GM23338 (cell line): ENCODE measurements around the gene CS. TPM values are rescaled to one million over a fixed set of nuclear protein-coding genes. Genes with fewer than 3 reads are reported as not detected.

Source experiments
- ATAC-seq: fragments of 200-7000 bp; cut with Tn5 transposase; 3 replicates; pipeline ENCODE4 v1.9.1; 2020
- DNase-seq: peaks from one replicate; pipeline ENCODE4 v3.0.0-alpha.2; 2015; ENCODE audit warnings: low spot score
- H2AFZ ChIP-seq: fragments of 200-600 bp; sonication (generic); 2 replicates; pipeline ENCODE4 v1.8.0; 2016; ENCODE audit warnings: antibody characterized with exemption, mild to moderate bottlenecking, moderate library complexity
- H3F3A ChIP-seq: fragments of 200-600 bp; sonication (generic); replicated peaks from 2 replicates; pipeline ENCODE4 v1.8.0; 2017; ENCODE audit warnings: antibody characterized with exemption, mixed run types, low read depth
- H3K27ac ChIP-seq: fragments of 200-600 bp; sonication (generic); 2 replicates; pipeline ENCODE4 v1.6.1; 2016; ENCODE audit warnings: low read depth
- H3K27me3 ChIP-seq: fragments of 200-600 bp; sonication (generic); 2 replicates; pipeline ENCODE4 v1.8.0; 2016; ENCODE audit warnings: mild to moderate bottlenecking, mixed run types, moderate library complexity; ENCODE audit not compliant: insufficient read depth
- H3K36me3 ChIP-seq: fragments of 200-600 bp; sonication (generic); 2 replicates; pipeline ENCODE4 v1.8.0; 2016; ENCODE audit warnings: mild to moderate bottlenecking; ENCODE audit not compliant: insufficient read depth
- H3K4me1 ChIP-seq: fragments of 200-600 bp; sonication (generic); 2 replicates; pipeline ENCODE4 v1.8.0; 2016; ENCODE audit warnings: mild to moderate bottlenecking, moderate library complexity; ENCODE audit not compliant: insufficient read depth
- H3K4me2 ChIP-seq: fragments of 200-600 bp; sonication (generic); 2 replicates; pipeline ENCODE4 v1.7.1; 2017; ENCODE audit warnings: mixed run types
- H3K4me3 ChIP-seq: fragments of 200-600 bp; sonication (generic); 2 replicates; pipeline ENCODE4 v1.6.1; 2016; ENCODE audit warnings: mixed run types
- H3K79me2 ChIP-seq: fragments of 200-600 bp; sonication (generic); replicated peaks from 2 replicates; pipeline ENCODE4 v1.8.0; 2017; ENCODE audit warnings: mild to moderate bottlenecking; ENCODE audit not compliant: insufficient read depth
- H3K9me2 ChIP-seq: fragments of 200-600 bp; sonication (generic); 2 replicates; pipeline ENCODE4 v1.8.0; 2017; ENCODE audit not compliant: insufficient read depth
- H4K20me1 ChIP-seq: fragments of 200-600 bp; sonication (generic); replicated peaks from 2 replicates; pipeline ENCODE4 v1.8.0; 2017; ENCODE audit warnings: mild to moderate bottlenecking; ENCODE audit not compliant: insufficient read depth
- H3K27ac Mint-ChIP-seq: 2 replicates; pipeline ENCODE4 v1.8.0; 2020; ENCODE audit warnings: inconsistent platforms, mild to moderate bottlenecking, moderate library complexity, mixed read lengths
- H3K27me3 Mint-ChIP-seq: 3 replicates; pipeline ENCODE4 v1.8.0; 2022; ENCODE audit warnings: low read depth, mild to moderate bottlenecking, moderate library complexity, mixed read lengths, inconsistent platforms; ENCODE audit not compliant: insufficient read depth, poor library complexity
- H3K36me3 Mint-ChIP-seq: 3 replicates; pipeline ENCODE4 v1.8.0; 2021; ENCODE audit warnings: low read depth, mild to moderate bottlenecking, inconsistent platforms, moderate library complexity, mixed read lengths
- H3K4me1 Mint-ChIP-seq: 3 replicates; pipeline ENCODE4 v1.8.0; 2020; ENCODE audit warnings: mild to moderate bottlenecking, inconsistent platforms, mixed read lengths
- H3K4me3 Mint-ChIP-seq: 3 replicates; pipeline ENCODE4 v1.8.0; 2021; ENCODE audit warnings: moderate library complexity, mild to moderate bottlenecking, inconsistent platforms, mixed read lengths
- H3K9me3 Mint-ChIP-seq: 3 replicates; pipeline ENCODE4 v1.8.0; 2020; ENCODE audit warnings: moderate library complexity, mild to moderate bottlenecking, inconsistent platforms, mixed read lengths
- CREB1 ChIP-seq: fragments of 250-450 bp; sonication (Bioruptor Pico); IDR thresholded peaks from 2 replicates; pipeline ENCODE4 v1.5.0; 2020; ENCODE audit warnings: low read depth, mild to moderate bottlenecking, moderate library complexity
- EZH2 ChIP-seq: fragments of 200-600 bp; sonication (generic); IDR thresholded peaks from one replicate; pipeline ENCODE4 v1.8.0; 2017; ENCODE audit warnings: antibody characterized with exemption, mild to moderate bottlenecking, low read depth; ENCODE audit not compliant: unreplicated experiment
- EZH2phosphoT487 ChIP-seq: fragments of 200-600 bp; sonication (generic); IDR thresholded peaks from one replicate; pipeline ENCODE4 v1.8.1; 2018; ENCODE audit warnings: antibody characterized with exemption; ENCODE audit not compliant: unreplicated experiment
- JUNB ChIP-seq: IDR thresholded peaks from one replicate; pipeline ENCODE4 v1.6.1; 2016; ENCODE audit warnings: antibody characterized with exemption; ENCODE audit not compliant: unreplicated experiment
- NANOG ChIP-seq: IDR thresholded peaks from 2 replicates; pipeline ENCODE4 v1.6.1; 2016; ENCODE audit warnings: antibody characterized with exemption, borderline replicate concordance
- POLR2AphosphoS5 ChIP-seq: IDR thresholded peaks from 2 replicates; pipeline ENCODE4 v1.6.1; 2016; ENCODE audit warnings: antibody characterized with exemption, low read depth
- STAT1 ChIP-seq: IDR thresholded peaks from one replicate; pipeline ENCODE4 v1.6.1; 2016; ENCODE audit warnings: antibody characterized with exemption; ENCODE audit not compliant: unreplicated experiment
- ZNF114 ChIP-seq: fragments of 250-450 bp; sonication (Bioruptor Pico); IDR thresholded peaks from 2 replicates; pipeline ENCODE4 v1.5.0; 2020; ENCODE audit warnings: mild to moderate bottlenecking, moderate library complexity
- ZNF331 ChIP-seq: fragments of 250-450 bp; sonication (Bioruptor Pico); IDR thresholded peaks from 2 replicates; pipeline ENCODE4 v1.5.0; 2020; ENCODE audit warnings: low read depth, mild to moderate bottlenecking, moderate library complexity
- polyA plus RNA-seq: library from polyadenylated mRNA; unstranded; fragments of >200 nt; fragmentation: Nextera tagmentation; extraction: Ambion mirVana; gene quantifications from 2 replicates; pipeline ENCODE4 v1.2.1, GENCODE V29; 2016
- total RNA-seq: library from RNA; depleted of rRNA; stranded (reverse); fragments of >200 nt; shearing (Covaris generic); gene quantifications from 2 replicates; pipeline ENCODE4 v1.2.3, GENCODE V29; 2014
- TF ChIP-seq, protein P1 (sequence below): fragments of 250-450 bp; sonication (Bioruptor Pico); IDR thresholded peaks from 2 replicates; pipeline ENCODE4 v1.5.0; 2020; ENCODE audit warnings: mild to moderate bottlenecking, moderate library complexity
- TF ChIP-seq, protein P2 (sequence below): IDR thresholded peaks from 2 replicates; pipeline ENCODE4 v1.6.1; 2016; ENCODE audit warnings: antibody characterized with exemption
- TF ChIP-seq, protein P3 (sequence below), 2 experiments: fragments of 200-600 bp in 1 of 2; sonication (generic) in 1 of 2; conservative IDR thresholded peaks; 2 replicates each; pipeline versions ENCODE4 v1.5.1 to v1.6.1; 2016 to 2017; ENCODE audit warnings: antibody characterized with exemption in 2 of 2, low read depth in 2 of 2, mild to moderate bottlenecking in 2 of 2, moderate library complexity in 1 of 2
- TF ChIP-seq, protein P4 (sequence below): IDR thresholded peaks from one replicate; pipeline ENCODE4 v1.6.1; 2018; ENCODE audit warnings: antibody characterized with exemption; ENCODE audit not compliant: unreplicated experiment

Gene CS
- total and polyA plus RNA-seq, 2 experiments from 2014 or later = 63.3 to 166 TPM

DNA sequence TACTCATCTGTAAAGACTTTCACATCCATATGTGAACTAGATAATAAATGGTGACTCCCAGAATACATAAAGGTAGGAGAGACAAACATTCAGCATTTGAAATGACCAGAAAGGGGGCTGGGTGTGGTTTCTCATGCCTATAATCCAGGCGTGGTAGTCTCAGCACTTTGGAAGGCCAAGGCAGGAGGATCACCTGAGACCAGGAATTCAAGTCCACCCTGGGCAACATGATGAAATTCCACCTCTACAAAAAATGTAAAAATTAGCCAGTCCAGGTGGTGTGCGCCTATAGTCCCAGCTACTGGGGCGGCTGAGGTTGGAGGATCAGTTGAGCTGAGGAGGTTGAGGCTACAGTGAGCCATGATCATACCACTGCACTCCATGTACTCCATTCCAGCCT, 4.1 kb upstream of the CS start:
- H3K79me2 ChIP-seq = peaks cover 5% of the 10 kb centered on the region
- peaks cover 11% of the 10 kb centered on the region; the same call in 1 of the 2 replicates for H4K20me1 ChIP-seq
- H3K4me1 ChIP-seq = peaks cover 7% of the 10 kb centered on the region; the same call in 1 of the 2 replicates
- Mint-ChIP-seq H3K36me3 (peaks cover 54% of the 10 kb centered on the region), H3K4me1 (peaks cover 11% of the 10 kb centered on the region), H3K4me3 (no peak overlapping the region), H3K9me3 (no peaks in the 10 kb centered on the region; the same call in 2 of the 3 replicates), H3K27ac (no peak overlapping the region), H3K27me3 (peaks cover 7% of the 10 kb centered on the region)
- H3K27me3 ChIP-seq = no peaks in the 10 kb centered on the region
- no peak overlapping the region for H2AFZ ChIP-seq
- DNase-seq (no peak), ATAC-seq (no peak)
- no peak overlapping the region for H3K4me2 ChIP-seq
- H3K27ac ChIP-seq = no peak overlapping the region
- no peaks in the 10 kb centered on the region for H3K9me2 ChIP-seq
- peaks cover 36% of the 10 kb centered on the region for H3F3A ChIP-seq
- peaks cover 23% of the 10 kb centered on the region for H3K36me3 ChIP-seq
- no peak overlapping the region for H3K4me3 ChIP-seq
- TF ChIP-seq ZNF331 (CRISPR knock-in tag) (no peak), CREB1 (no peak), POLR2AphosphoS5 (no peak), EZH2 (no peak), STAT1 (no peak), JUNB (no peak), ZNF114 (CRISPR knock-in tag) (no peak), EZH2phosphoT487 (no peak), NANOG (no peak)
- TF ChIP-seq, protein P1, sequence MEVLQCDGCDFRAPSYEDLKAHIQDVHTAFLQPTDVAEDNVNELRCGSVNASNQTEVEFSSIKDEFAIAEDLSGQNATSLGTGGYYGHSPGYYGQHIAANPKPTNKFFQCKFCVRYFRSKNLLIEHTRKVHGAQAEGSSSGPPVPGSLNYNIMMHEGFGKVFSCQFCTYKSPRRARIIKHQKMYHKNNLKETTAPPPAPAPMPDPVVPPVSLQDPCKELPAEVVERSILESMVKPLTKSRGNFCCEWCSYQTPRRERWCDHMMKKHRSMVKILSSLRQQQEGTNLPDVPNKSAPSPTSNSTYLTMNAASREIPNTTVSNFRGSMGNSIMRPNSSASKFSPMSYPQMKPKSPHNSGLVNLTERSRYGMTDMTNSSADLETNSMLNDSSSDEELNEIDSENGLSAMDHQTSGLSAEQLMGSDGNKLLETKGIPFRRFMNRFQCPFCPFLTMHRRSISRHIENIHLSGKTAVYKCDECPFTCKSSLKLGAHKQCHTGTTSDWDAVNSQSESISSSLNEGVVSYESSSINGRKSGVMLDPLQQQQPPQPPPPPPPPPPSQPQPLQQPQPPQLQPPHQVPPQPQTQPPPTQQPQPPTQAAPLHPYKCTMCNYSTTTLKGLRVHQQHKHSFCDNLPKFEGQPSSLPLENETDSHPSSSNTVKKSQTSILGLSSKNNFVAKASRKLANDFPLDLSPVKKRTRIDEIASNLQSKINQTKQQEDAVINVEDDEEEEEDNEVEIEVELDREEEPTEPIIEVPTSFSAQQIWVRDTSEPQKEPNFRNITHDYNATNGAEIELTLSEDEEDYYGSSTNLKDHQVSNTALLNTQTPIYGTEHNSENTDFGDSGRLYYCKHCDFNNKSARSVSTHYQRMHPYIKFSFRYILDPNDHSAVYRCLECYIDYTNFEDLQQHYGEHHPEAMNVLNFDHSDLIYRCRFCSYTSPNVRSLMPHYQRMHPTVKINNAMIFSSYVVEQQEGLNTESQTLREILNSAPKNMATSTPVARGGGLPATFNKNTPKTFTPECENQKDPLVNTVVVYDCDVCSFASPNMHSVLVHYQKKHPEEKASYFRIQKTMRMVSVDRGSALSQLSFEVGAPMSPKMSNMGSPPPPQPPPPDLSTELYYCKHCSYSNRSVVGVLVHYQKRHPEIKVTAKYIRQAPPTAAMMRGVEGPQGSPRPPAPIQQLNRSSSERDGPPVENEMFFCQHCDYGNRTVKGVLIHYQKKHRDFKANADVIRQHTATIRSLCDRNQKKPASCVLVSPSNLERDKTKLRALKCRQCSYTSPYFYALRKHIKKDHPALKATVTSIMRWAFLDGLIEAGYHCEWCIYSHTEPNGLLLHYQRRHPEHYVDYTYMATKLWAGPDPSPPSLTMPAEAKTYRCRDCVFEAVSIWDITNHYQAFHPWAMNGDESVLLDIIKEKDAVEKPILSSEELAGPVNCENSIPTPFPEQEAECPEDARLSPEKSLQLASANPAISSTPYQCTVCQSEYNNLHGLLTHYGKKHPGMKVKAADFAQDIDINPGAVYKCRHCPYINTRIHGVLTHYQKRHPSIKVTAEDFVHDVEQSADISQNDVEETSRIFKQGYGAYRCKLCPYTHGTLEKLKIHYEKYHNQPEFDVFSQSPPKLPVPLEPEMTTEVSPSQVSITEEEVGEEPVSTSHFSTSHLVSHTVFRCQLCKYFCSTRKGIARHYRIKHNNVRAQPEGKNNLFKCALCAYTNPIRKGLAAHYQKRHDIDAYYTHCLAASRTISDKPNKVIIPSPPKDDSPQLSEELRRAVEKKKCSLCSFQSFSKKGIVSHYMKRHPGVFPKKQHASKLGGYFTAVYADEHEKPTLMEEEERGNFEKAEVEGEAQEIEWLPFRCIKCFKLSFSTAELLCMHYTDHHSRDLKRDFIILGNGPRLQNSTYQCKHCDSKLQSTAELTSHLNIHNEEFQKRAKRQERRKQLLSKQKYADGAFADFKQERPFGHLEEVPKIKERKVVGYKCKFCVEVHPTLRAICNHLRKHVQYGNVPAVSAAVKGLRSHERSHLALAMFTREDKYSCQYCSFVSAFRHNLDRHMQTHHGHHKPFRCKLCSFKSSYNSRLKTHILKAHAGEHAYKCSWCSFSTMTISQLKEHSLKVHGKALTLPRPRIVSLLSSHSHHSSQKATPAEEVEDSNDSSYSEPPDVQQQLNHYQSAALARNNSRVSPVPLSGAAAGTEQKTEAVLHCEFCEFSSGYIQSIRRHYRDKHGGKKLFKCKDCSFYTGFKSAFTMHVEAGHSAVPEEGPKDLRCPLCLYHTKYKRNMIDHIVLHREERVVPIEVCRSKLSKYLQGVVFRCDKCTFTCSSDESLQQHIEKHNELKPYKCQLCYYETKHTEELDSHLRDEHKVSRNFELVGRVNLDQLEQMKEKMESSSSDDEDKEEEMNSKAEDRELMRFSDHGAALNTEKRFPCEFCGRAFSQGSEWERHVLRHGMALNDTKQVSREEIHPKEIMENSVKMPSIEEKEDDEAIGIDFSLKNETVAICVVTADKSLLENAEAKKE = no peak
- TF ChIP-seq, protein P2, sequence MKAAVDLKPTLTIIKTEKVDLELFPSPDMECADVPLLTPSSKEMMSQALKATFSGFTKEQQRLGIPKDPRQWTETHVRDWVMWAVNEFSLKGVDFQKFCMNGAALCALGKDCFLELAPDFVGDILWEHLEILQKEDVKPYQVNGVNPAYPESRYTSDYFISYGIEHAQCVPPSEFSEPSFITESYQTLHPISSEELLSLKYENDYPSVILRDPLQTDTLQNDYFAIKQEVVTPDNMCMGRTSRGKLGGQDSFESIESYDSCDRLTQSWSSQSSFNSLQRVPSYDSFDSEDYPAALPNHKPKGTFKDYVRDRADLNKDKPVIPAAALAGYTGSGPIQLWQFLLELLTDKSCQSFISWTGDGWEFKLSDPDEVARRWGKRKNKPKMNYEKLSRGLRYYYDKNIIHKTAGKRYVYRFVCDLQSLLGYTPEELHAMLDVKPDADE = no peak
- TF ChIP-seq, protein P3, sequence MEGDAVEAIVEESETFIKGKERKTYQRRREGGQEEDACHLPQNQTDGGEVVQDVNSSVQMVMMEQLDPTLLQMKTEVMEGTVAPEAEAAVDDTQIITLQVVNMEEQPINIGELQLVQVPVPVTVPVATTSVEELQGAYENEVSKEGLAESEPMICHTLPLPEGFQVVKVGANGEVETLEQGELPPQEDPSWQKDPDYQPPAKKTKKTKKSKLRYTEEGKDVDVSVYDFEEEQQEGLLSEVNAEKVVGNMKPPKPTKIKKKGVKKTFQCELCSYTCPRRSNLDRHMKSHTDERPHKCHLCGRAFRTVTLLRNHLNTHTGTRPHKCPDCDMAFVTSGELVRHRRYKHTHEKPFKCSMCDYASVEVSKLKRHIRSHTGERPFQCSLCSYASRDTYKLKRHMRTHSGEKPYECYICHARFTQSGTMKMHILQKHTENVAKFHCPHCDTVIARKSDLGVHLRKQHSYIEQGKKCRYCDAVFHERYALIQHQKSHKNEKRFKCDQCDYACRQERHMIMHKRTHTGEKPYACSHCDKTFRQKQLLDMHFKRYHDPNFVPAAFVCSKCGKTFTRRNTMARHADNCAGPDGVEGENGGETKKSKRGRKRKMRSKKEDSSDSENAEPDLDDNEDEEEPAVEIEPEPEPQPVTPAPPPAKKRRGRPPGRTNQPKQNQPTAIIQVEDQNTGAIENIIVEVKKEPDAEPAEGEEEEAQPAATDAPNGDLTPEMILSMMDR (conservative IDR thresholded peaks at IDR 0.05; ENCODE audit: low read depth in 2 of 2) = no peak
- TF ChIP-seq, protein P4, sequence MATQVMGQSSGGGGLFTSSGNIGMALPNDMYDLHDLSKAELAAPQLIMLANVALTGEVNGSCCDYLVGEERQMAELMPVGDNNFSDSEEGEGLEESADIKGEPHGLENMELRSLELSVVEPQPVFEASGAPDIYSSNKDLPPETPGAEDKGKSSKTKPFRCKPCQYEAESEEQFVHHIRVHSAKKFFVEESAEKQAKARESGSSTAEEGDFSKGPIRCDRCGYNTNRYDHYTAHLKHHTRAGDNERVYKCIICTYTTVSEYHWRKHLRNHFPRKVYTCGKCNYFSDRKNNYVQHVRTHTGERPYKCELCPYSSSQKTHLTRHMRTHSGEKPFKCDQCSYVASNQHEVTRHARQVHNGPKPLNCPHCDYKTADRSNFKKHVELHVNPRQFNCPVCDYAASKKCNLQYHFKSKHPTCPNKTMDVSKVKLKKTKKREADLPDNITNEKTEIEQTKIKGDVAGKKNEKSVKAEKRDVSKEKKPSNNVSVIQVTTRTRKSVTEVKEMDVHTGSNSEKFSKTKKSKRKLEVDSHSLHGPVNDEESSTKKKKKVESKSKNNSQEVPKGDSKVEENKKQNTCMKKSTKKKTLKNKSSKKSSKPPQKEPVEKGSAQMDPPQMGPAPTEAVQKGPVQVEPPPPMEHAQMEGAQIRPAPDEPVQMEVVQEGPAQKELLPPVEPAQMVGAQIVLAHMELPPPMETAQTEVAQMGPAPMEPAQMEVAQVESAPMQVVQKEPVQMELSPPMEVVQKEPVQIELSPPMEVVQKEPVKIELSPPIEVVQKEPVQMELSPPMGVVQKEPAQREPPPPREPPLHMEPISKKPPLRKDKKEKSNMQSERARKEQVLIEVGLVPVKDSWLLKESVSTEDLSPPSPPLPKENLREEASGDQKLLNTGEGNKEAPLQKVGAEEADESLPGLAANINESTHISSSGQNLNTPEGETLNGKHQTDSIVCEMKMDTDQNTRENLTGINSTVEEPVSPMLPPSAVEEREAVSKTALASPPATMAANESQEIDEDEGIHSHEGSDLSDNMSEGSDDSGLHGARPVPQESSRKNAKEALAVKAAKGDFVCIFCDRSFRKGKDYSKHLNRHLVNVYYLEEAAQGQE = no peak
